AG10803 (cell line): ENCODE results near the gene UBXN7.
"Not testable (repeated sequence)": the region's sequence is repeated elsewhere in the genome, so short reads cannot be mapped to it uniquely, and the experiment has no call there.

Experiments used
- DNase-seq: peaks from one replicate; pipeline ENCODE4 v3.0.0; 2010; ENCODE audit warnings: low read depth
- H3K4me3 ChIP-seq: 2 replicates; pipeline ENCODE4 v1.5.1; 2011; ENCODE audit warnings: mild to moderate bottlenecking, low read length, control low read depth
- CTCF ChIP-seq: conservative IDR thresholded peaks from 2 replicates; pipeline ENCODE4 v1.5.1; 2011; ENCODE audit warnings: mild to moderate bottlenecking, low read length, control low read depth, inconsistent platforms

The UBXN7 gene

GRCh38 chr3:196323016-196323415 is 109.2 kb downstream of the UBXN7 start:
- H3K4me3 ChIP-seq: no peak overlapping the region
- no peak for TF ChIP-seq CTCF
- DNase-seq: no peak

GRCh38 chr3:196321162-196321561 is 111.1 kb downstream of the UBXN7 start:
- H3K4me3 ChIP-seq: no peak overlapping the region
- no peak for TF ChIP-seq CTCF
- no peak for DNase-seq

GRCh38 chr3:196320137-196320536 is 112.1 kb downstream of the UBXN7 start:
- H3K4me3 ChIP-seq: no peak overlapping the region
- TF ChIP-seq CTCF: no peak

GRCh38 chr3:196317687-196318467 is 114.3 kb downstream of the UBXN7 start, which contains the start of gene DYNLT2B:
Gene DYNLT2B (minus strand): TSS chr3:196318240. CDS start chr3:196318152, 88 bp downstream.
- peak within 1 kb of the TSS; percentile 90 for H3K4me3 ChIP-seq
- peak; percentile 88 for DNase-seq
- no peak for TF ChIP-seq CTCF

More at GRCh38 chr3:196320137-196320536, 112.1 kb downstream of the UBXN7 start:
- DNase-seq: no peak

GRCh38 chr3:196316799-196317686 is 115.2 kb downstream of the UBXN7 start:
- peak overlapping the region; percentile 90 for H3K4me3 ChIP-seq
- peak; percentile 25 for DNase-seq

GRCh38 chr3:196315821-196316220 is 116.4 kb downstream of the UBXN7 start:
- H3K4me3 ChIP-seq: no peak overlapping the region
- no peak for TF ChIP-seq CTCF

GRCh38 chr3:196314597-196314996 is 117.6 kb downstream of the UBXN7 start:
- no peak for DNase-seq
- no peak overlapping the region for H3K4me3 ChIP-seq
- TF ChIP-seq CTCF: no peak

More at GRCh38 chr3:196315821-196316220, 116.4 kb downstream of the UBXN7 start:
- DNase-seq: no peak

GRCh38 chr3:196314086-196314485 is 118.1 kb downstream of the UBXN7 start:
- DNase-seq: not testable (repeated sequence)

GRCh38 chr3:196302960-196303359 is 129.3 kb downstream of the UBXN7 start:
- H3K4me3 ChIP-seq, DNase-seq: not testable (repeated sequence)

More at GRCh38 chr3:196314086-196314485, 118.1 kb downstream of the UBXN7 start:
- not testable (repeated sequence) for H3K4me3 ChIP-seq

- not testable (repeated sequence) for DNase-seq, H3K4me3 ChIP-seq
Measured at GRCh38 chr3:196302551-196302950, 129.7 kb downstream of the UBXN7 start.
